Measurements from ENCODE around the gene LAGE3. TPM values are rescaled to one million over a fixed set of nuclear protein-coding genes. Genes with fewer than 3 reads are reported as not detected.

LAGE3 gene
- total RNA-seq, 1 experiment from 2014 or later, result 175 TPM

DNA sequence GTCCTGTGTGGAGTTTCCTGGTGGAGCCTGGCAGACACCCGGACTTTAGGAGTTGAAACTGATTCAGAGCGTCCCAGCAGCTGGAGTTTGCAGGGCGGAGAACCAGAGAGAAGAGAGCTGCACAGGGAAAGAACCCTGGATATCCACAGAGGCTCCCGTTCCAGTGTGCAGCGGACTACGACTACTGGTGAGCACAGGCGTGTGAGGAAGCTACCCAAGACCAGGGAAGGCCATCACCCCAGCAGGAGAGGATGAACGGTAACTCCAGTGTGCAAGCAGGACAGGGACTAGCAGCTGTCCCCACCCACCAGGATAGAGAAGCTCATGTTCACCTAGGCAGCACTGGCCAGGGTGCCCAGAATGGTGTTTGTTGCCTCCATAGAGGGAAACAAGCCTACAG, 2.3 kb downstream of the LAGE3 start:
- Histone ChIP-seq H3K4me1 (ENCODE audit: control insufficient read depth, insufficient read depth, low read length) (peaks cover 17% of the 10 kb centered on the region), H3K27me3 (ENCODE audit: control insufficient read depth, insufficient read depth, low read length) (no peaks in the 10 kb centered on the region), H3K27ac (ENCODE audit: low read length) (0 out of 2 replicates have a peak overlapping the region, but pooled peaks have one; percentile 29), H3K4me3 (ENCODE audit: low read depth in 2 of 2, low read length in 2 of 2) (no peak overlapping the region), H3K9me3 (ENCODE audit: control insufficient read depth, insufficient read depth, low read depth, low read length) (no peaks in the 10 kb centered on the region), H3K36me3 (ENCODE audit: control insufficient read depth, insufficient read depth, low read length) (no peaks in the 10 kb centered on the region)
- ChIA-PET POLR2A (interaction anchor here (0.6 kb wide), 2 partner anchors 50 to 54 kb away, joined by 11 to 14 read pairs; no protein-coding TSS in a partner anchor), CTCF (interaction anchor here (1.2 kb wide), 1 partner anchor 14 kb away, joined by 3 read pairs; the partner anchor contains the start of gene SLC10A3)
- TF ChIP-seq CTCF (IDR thresholded peaks at IDR 0.05), result no peak
- peak; percentile 47; the same call in 1 of the 2 replicates for TF ChIP-seq POLR2AphosphoS5 (IDR thresholded peaks at IDR 0.05; ENCODE audit: low read depth, low read length)
- no peak for TF ChIP-seq REST (IDR thresholded peaks at IDR 0.05; ENCODE audit: insufficient read depth in 1 of 2, low read depth in 2 of 2, low read length in 1 of 2)
- no peak for TF ChIP-seq SIN3A (IDR thresholded peaks at IDR 0.05; ENCODE audit: borderline replicate concordance, insufficient read depth, low read depth, low read length)
- no peak for TF ChIP-seq TCF7L2 (IDR thresholded peaks at IDR 0.05; ENCODE audit: low read depth, low read length)
- no TSS peak for BruUV-seq (replicated peaks)
- DNase-seq (ENCODE audit: low read depth, low spot score) (no peak), ATAC-seq (no peak)
- intact Hi-C loops (cut with micrococcal nuclease; ENCODE audit: unreplicated experiment) (no loop called here), in situ Hi-C loops (cut with HindIII; ENCODE audit: low pct_unique_long_range_greater_than_20kb, low sequenced_read_pairs) (no loop called here)

DNA sequence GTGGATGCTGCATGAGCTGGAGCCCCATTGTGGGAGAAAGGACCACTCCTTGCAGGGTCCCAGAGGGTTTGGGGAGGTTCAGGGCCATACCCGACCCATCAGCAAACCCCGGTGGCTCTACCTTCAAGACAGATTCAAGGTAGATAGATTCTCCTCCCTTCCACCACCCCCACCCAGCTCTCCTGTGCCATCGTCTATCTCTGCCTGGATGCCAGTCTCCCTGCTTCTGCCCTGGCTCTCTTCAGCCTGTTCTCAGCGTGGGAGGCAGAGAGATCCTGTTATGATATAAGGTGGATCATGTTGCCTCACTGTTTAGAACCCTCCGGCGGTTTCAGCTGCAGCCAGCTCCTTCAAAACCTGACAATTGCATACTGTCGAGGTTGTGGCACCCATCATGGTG, 5.4 kb downstream of the LAGE3 start:
- in situ Hi-C loops (cut with HindIII; ENCODE audit: low pct_unique_long_range_greater_than_20kb, low sequenced_read_pairs) (no loop called here), intact Hi-C loops (cut with micrococcal nuclease; ENCODE audit: unreplicated experiment) (no loop called here)
- no peak overlapping the region for H3K4me3 ChIP-seq (ENCODE audit: low read depth in 2 of 2, low read length in 2 of 2)
- ATAC-seq (no peak), DNase-seq (ENCODE audit: low read depth, low spot score) (no peak)
- ChIA-PET CTCF (no interaction called here), POLR2A (interaction anchor here (0.6 kb wide), 1 partner anchor 52 kb away, joined by 6 read pairs; no protein-coding TSS in a partner anchor)
- no peaks in the 10 kb centered on the region for H3K9me3 ChIP-seq (ENCODE audit: control insufficient read depth, insufficient read depth, low read depth, low read length)
- no peak overlapping the region for H3K27ac ChIP-seq (ENCODE audit: low read length)
- H3K27me3 ChIP-seq (ENCODE audit: control insufficient read depth, insufficient read depth, low read length), result no peaks in the 10 kb centered on the region
- TF ChIP-seq REST (IDR thresholded peaks at IDR 0.05; ENCODE audit: insufficient read depth in 1 of 2, low read depth in 2 of 2, low read length in 1 of 2) (no peak), CTCF (IDR thresholded peaks at IDR 0.05) (no peak), POLR2AphosphoS5 (IDR thresholded peaks at IDR 0.05; ENCODE audit: low read depth, low read length) (no peak), SIN3A (IDR thresholded peaks at IDR 0.05; ENCODE audit: borderline replicate concordance, insufficient read depth, low read depth, low read length) (no peak), TCF7L2 (IDR thresholded peaks at IDR 0.05; ENCODE audit: low read depth, low read length) (no peak)
- H3K36me3 ChIP-seq (ENCODE audit: control insufficient read depth, insufficient read depth, low read length), result no peaks in the 10 kb centered on the region
- no TSS peak for BruUV-seq (replicated peaks)
- peaks cover 14% of the 10 kb centered on the region for H3K4me1 ChIP-seq (ENCODE audit: control insufficient read depth, insufficient read depth, low read length)
